WTC11 (cell line): ENCODE results near the gene ITPR1. TPM values are rescaled to one million over a fixed set of nuclear protein-coding genes. Genes with fewer than 3 reads are reported as not detected.

Source experiments
- ATAC-seq: fragments of 200-7000 bp; cut with Tn5 transposase; 2 replicates; pipeline ENCODE4 v1.10.0; 2021; ENCODE audit warnings: mild to moderate bottlenecking, moderate library complexity
- CTCF ChIA-PET: fragments of 300-600 bp; sonication (Branson Sonifier 250); formaldehyde crosslinking; loops from one replicate; lab custom pipeline; 2021; ENCODE audit warnings: antibody characterized with exemption; lab: Charles Lee
- POLR2A ChIA-PET: fragments of 350-600 bp; sonication (Branson Sonifier 250); formaldehyde crosslinking; loops from one replicate; lab custom pipeline; 2021; ENCODE audit warnings: antibody characterized with exemption; lab: Charles Lee
- DNase-seq: peaks from one replicate; pipeline ENCODE4 v3.0.0; 2021; ENCODE audit warnings: low spot score
- H3K27ac Mint-ChIP-seq: 2 replicates; pipeline ENCODE4 v1.8.0; 2021; ENCODE audit warnings: mixed read lengths
- H3K27me3 Mint-ChIP-seq: 2 replicates; pipeline ENCODE4 v1.8.0; 2021; ENCODE audit warnings: low read depth, mild to moderate bottlenecking, moderate library complexity, mixed read lengths
- H3K36me3 Mint-ChIP-seq: 2 replicates; pipeline ENCODE4 v1.8.0; 2021; ENCODE audit warnings: mixed read lengths
- H3K4me1 Mint-ChIP-seq: 2 replicates; pipeline ENCODE4 v1.8.0; 2022; ENCODE audit warnings: mixed read lengths
- H3K4me3 Mint-ChIP-seq: 2 replicates; pipeline ENCODE4 v1.8.0; 2021; ENCODE audit warnings: mild to moderate bottlenecking, moderate library complexity, mixed read lengths
- H3K9me3 Mint-ChIP-seq: 2 replicates; pipeline ENCODE4 v1.8.0; 2021; ENCODE audit warnings: mixed read lengths
- CREB1 ChIP-seq: sonication (generic); formaldehyde crosslinking; IDR thresholded peaks from 2 replicates; pipeline ENCODE4 v1.8.0; 2023; ENCODE audit warnings: mild to moderate bottlenecking, missing genetic modification reagents
- ESRRA ChIP-seq: sonication (generic); formaldehyde crosslinking; IDR thresholded peaks from 2 replicates; pipeline ENCODE4 v1.8.1; 2022; ENCODE audit warnings: mild to moderate bottlenecking, missing genetic modification reagents, borderline replicate concordance
- FOXP1 ChIP-seq: sonication (generic); formaldehyde crosslinking; IDR thresholded peaks from 2 replicates; pipeline ENCODE4 v1.8.0; 2022; ENCODE audit warnings: missing genetic modification reagents, mild to moderate bottlenecking, moderate library complexity, borderline replicate concordance
- GRHL2 ChIP-seq: fragments of 250-450 bp; sonication (Bioruptor Pico); IDR thresholded peaks from 2 replicates; pipeline ENCODE4 v1.8.0; 2022; ENCODE audit warnings: mild to moderate bottlenecking, moderate library complexity; ENCODE audit not compliant: insufficient replicate concordance, severe bottlenecking
- HMGXB4 ChIP-seq: sonication (generic); formaldehyde crosslinking; IDR thresholded peaks from 2 replicates; pipeline ENCODE4 v1.8.1; 2023; ENCODE audit warnings: mild to moderate bottlenecking, moderate library complexity, missing genetic modification reagents
- NFE2L1 ChIP-seq: sonication (generic); formaldehyde crosslinking; IDR thresholded peaks from 2 replicates; pipeline ENCODE4 v1.8.1; 2023; ENCODE audit warnings: missing genetic modification reagents
- NR1H2 ChIP-seq: sonication (generic); formaldehyde crosslinking; IDR thresholded peaks from 2 replicates; pipeline ENCODE4 v1.9.0; 2021; ENCODE audit warnings: mild to moderate bottlenecking, moderate library complexity, missing genetic modification reagents
- NR2C2 ChIP-seq: sonication (generic); formaldehyde crosslinking; IDR thresholded peaks from 2 replicates; pipeline ENCODE4 v1.8.0; 2022; ENCODE audit warnings: mild to moderate bottlenecking, missing genetic modification reagents
- NR3C1 ChIP-seq: sonication (generic); formaldehyde crosslinking; conservative IDR thresholded peaks from 2 replicates; pipeline ENCODE4 v1.8.1; 2023; ENCODE audit warnings: low read depth, mild to moderate bottlenecking, missing genetic modification reagents
- OVOL2 ChIP-seq: fragments of 250-450 bp; sonication (Bioruptor Pico); IDR thresholded peaks from 2 replicates; pipeline ENCODE4 v1.9.0; 2021; ENCODE audit warnings: mild to moderate bottlenecking, borderline replicate concordance
- PRRX2 ChIP-seq: fragments of 250-450 bp; sonication (Bioruptor Pico); IDR thresholded peaks from 2 replicates; pipeline ENCODE4 v1.8.0; 2021; ENCODE audit warnings: mild to moderate bottlenecking
- RELA ChIP-seq: sonication (generic); formaldehyde crosslinking; IDR thresholded peaks from 2 replicates; pipeline ENCODE4 v1.8.1; 2022; ENCODE audit warnings: missing genetic modification reagents, mild to moderate bottlenecking, borderline replicate concordance
- SMAD3 ChIP-seq: sonication (generic); formaldehyde crosslinking; IDR thresholded peaks from 2 replicates; pipeline ENCODE4 v1.8.0; 2022; ENCODE audit warnings: missing genetic modification reagents, mild to moderate bottlenecking, borderline replicate concordance
- ZBTB43 ChIP-seq: sonication (generic); formaldehyde crosslinking; IDR thresholded peaks from 2 replicates; pipeline ENCODE4 v1.8.1; 2023; ENCODE audit warnings: mild to moderate bottlenecking, missing genetic modification reagents
- ZNF263 ChIP-seq: sonication (generic); formaldehyde crosslinking; IDR thresholded peaks from 2 replicates; pipeline ENCODE4 v1.8.1; 2022; ENCODE audit warnings: low read depth, mild to moderate bottlenecking, moderate library complexity, missing genetic modification reagents
- total RNA-seq: library from RNA; stranded (reverse); gene quantifications from 3 replicates; pipeline ENCODE4 v1.2.3, GENCODE V29; 2021

The ITPR1 gene
- total RNA-seq, 1 experiment from 2014 or later = 11.8 TPM

GRCh38 chr3:4794798-4795197 lies 301.6 kb downstream of the ITPR1 start:
- ChIA-PET POLR2A (interaction anchor here (1.0 kb wide), 1 partner anchor 27 kb away, joined by 3 read pairs; no protein-coding TSS in a partner anchor), CTCF (interaction anchor here (1.0 to 1.1 kb wide), 2 partner anchors 74 to 83 kb away, joined by 3 read pairs; no protein-coding TSS in a partner anchor)
- Mint-ChIP-seq H3K9me3 (peaks cover 45% of the 10 kb centered on the region), H3K27ac (no peak overlapping the region), H3K4me1 (no peaks in the 10 kb centered on the region), H3K4me3 (no peak overlapping the region), H3K36me3 (peaks cover 38% of the 10 kb centered on the region), H3K27me3 (no peaks in the 10 kb centered on the region)
- no peak for DNase-seq
- no peak for TF ChIP-seq NFE2L1 (CRISPR knock-in tag)
- no peak for TF ChIP-seq FOXP1 (CRISPR knock-in tag)
- no peak for TF ChIP-seq NR1H2
- no peak for TF ChIP-seq NR3C1
- no peak for TF ChIP-seq PRRX2 (CRISPR knock-in tag)
- no peak for ATAC-seq

GRCh38 chr3:4795905-4796304 lies 302.8 kb downstream of the ITPR1 start:
- CTCF ChIA-PET = interaction anchor here (1.1 kb wide), 1 partner anchor 75 kb away, joined by 3 read pairs; no protein-coding TSS in a partner anchor

GRCh38 chr3:4797201-4797705 lies 304.1 kb downstream of the ITPR1 start:
- H3K27me3 Mint-ChIP-seq = no peaks in the 10 kb centered on the region
- H3K27ac Mint-ChIP-seq = no peak overlapping the region
- ATAC-seq = no peak
- no peak overlapping the region for H3K4me3 Mint-ChIP-seq
- H3K36me3 Mint-ChIP-seq = peaks cover 19% of the 10 kb centered on the region
- TF ChIP-seq ZNF263 = no peak
- TF ChIP-seq HMGXB4 (CRISPR knock-in tag) = no peak
- no peak for TF ChIP-seq SMAD3 (CRISPR knock-in tag)
- TF ChIP-seq CREB1 (CRISPR knock-in tag) = no peak
- TF ChIP-seq OVOL2 (CRISPR knock-in tag) = no peak
- no peak for TF ChIP-seq ESRRA (CRISPR knock-in tag)
- H3K4me1 Mint-ChIP-seq = no peaks in the 10 kb centered on the region
- no peak for DNase-seq
- CTCF ChIA-PET = no interaction called here
- POLR2A ChIA-PET = no interaction called here
- peaks cover 22% of the 10 kb centered on the region for H3K9me3 Mint-ChIP-seq

More at GRCh38 chr3:4795905-4796304, 302.8 kb downstream of the ITPR1 start:
- POLR2A ChIA-PET = no interaction called here
- Mint-ChIP-seq H3K36me3 (peaks cover 29% of the 10 kb centered on the region), H3K27me3 (no peaks in the 10 kb centered on the region), H3K4me3 (no peak overlapping the region), H3K9me3 (peaks cover 36% of the 10 kb centered on the region), H3K27ac (no peak overlapping the region), H3K4me1 (no peaks in the 10 kb centered on the region)
- ATAC-seq = no peak
- TF ChIP-seq HMGXB4 (CRISPR knock-in tag) = no peak
- no peak for TF ChIP-seq ZBTB43
- TF ChIP-seq GRHL2 (CRISPR knock-in tag) = no peak
- no peak for TF ChIP-seq NR2C2 (CRISPR knock-in tag)
- no peak for TF ChIP-seq RELA
- TF ChIP-seq ZNF263 = no peak
- DNase-seq = no peak
